ENCODE results near the gene IQSEC1.

GRCh38 chr3:12859840-12860239 is 213.4 kb downstream of the IQSEC1 start:
- TF ChIP-seq GATA2 (IDR thresholded peaks at IDR 0.05; ENCODE audit: low read depth, low read length) = no peak
- no peak for TF ChIP-seq GATA3 (IDR thresholded peaks at IDR 0.05; ENCODE audit: low read depth, low read length)
